PC-3 (cell line): Measurements from ENCODE around the gene CEP112. TPM values are rescaled to one million over a fixed set of nuclear protein-coding genes. Genes with fewer than 3 reads are reported as not detected.

Experiments used
- ATAC-seq: fragments of 200-7000 bp; cut with Tn5 transposase; 2 replicates; pipeline ENCODE4 v1.9.1; 2020; ENCODE audit warnings: mild to moderate bottlenecking, moderate library complexity
- BruUV-seq: library from RNA; stranded (reverse); fragments of 400-500 nt; replicated peaks from 2 replicates; lab custom pipeline; 2021; lab: Mats Ljungman, UMichigan
- CTCF ChIA-PET: fragments of 300-600 bp; sonication (Branson Sonifier 250); formaldehyde crosslinking; loops from one replicate; lab custom pipeline; 2022; ENCODE audit warnings: antibody characterized with exemption; lab: Charles Lee
- POLR2A ChIA-PET: fragments of 300-600 bp; sonication (Branson Sonifier 250); formaldehyde crosslinking; loops from one replicate; lab custom pipeline; 2022; ENCODE audit warnings: antibody characterized with exemption; ENCODE audit not compliant: unreplicated experiment; lab: Charles Lee
- DNase-seq: peaks from one replicate; pipeline ENCODE4 v3.0.0-alpha.2; 2015
- H2AFZ ChIP-seq: fragments of 300-600 bp; sonication (generic); 2 replicates; pipeline ENCODE4 v1.6.0; 2016; ENCODE audit warnings: antibody characterized with exemption, low read length
- H3F3A ChIP-seq: fragments of 300-600 bp; sonication (generic); one replicate; pipeline ENCODE4 v1.6.0; 2017; ENCODE audit warnings: antibody characterized with exemption, low read length, control low read depth, mild to moderate bottlenecking; ENCODE audit not compliant: unreplicated experiment
- H3K27ac ChIP-seq: fragments of 300-600 bp; sonication (generic); 2 replicates; pipeline ENCODE4 v1.5.1; 2016; ENCODE audit warnings: mild to moderate bottlenecking, low read length
- H3K27me3 ChIP-seq: fragments of 300-600 bp; sonication (generic); 2 replicates; pipeline ENCODE4 v1.6.1; 2016; ENCODE audit warnings: low read length, mixed read lengths
- H3K36me3 ChIP-seq: fragments of 300-600 bp; sonication (generic); 2 replicates; pipeline ENCODE4 v1.6.1; 2016; ENCODE audit warnings: low read depth, mixed run types, low read length, mixed read lengths
- H3K4me1 ChIP-seq: fragments of 300-600 bp; sonication (generic); 2 replicates; pipeline ENCODE4 v1.5.1; 2016; ENCODE audit warnings: low read length; ENCODE audit not compliant: insufficient read depth
- H3K4me2 ChIP-seq: fragments of 300-600 bp; sonication (generic); 2 replicates; pipeline ENCODE4 v1.6.0; 2016; ENCODE audit warnings: low read length
- H3K4me3 ChIP-seq: fragments of 300-600 bp; sonication (generic); 2 replicates; pipeline ENCODE4 v1.5.1; 2016; ENCODE audit warnings: mild to moderate bottlenecking, low read length, mixed read lengths
- H3K79me2 ChIP-seq: fragments of 300-600 bp; sonication (generic); 2 replicates; pipeline ENCODE4 v1.6.1; 2017; ENCODE audit warnings: low read length, mixed read lengths
- H3K9ac ChIP-seq: fragments of 300-600 bp; sonication (generic); 2 replicates; pipeline ENCODE4 v1.6.0; 2016; ENCODE audit warnings: mild to moderate bottlenecking, low read length
- H3K9me2 ChIP-seq: fragments of 300-600 bp; sonication (generic); replicated peaks from 2 replicates; pipeline ENCODE4 v1.6.1; 2016; ENCODE audit warnings: mixed run types, low read length, mixed read lengths
- H3K9me3 ChIP-seq: fragments of 300-600 bp; sonication (generic); 2 replicates; pipeline ENCODE4 v1.6.1; 2016; ENCODE audit warnings: low read length, mixed read lengths
- H4K20me1 ChIP-seq: fragments of 300-600 bp; sonication (generic); 2 replicates; pipeline ENCODE4 v1.6.1; 2016; ENCODE audit warnings: low read length, mixed read lengths
- EZH2 ChIP-seq: fragments of 300-600 bp; sonication (generic); IDR thresholded peaks from one replicate; pipeline ENCODE4 v1.6.1; 2017; ENCODE audit warnings: antibody characterized with exemption, mild to moderate bottlenecking, low read length; ENCODE audit not compliant: unreplicated experiment
- EZH2phosphoT487 ChIP-seq: fragments of 300-600 bp; sonication (generic); IDR thresholded peaks from 2 replicates; pipeline ENCODE4 v1.6.1; 2018; ENCODE audit warnings: mild to moderate bottlenecking, antibody characterized with exemption, low read length, borderline replicate concordance
- intact Hi-C: fragments of 100-400 bp; cut with micrococcal nuclease; formaldehyde crosslinking; loops from 2 replicates; pipeline ENCODE4 v1.9.0; 2023
- total RNA-seq: library from RNA; depleted of rRNA; stranded (reverse); fragments of >200 nt; gene quantifications from 2 replicates; pipeline ENCODE4 v1.2.3, GENCODE V29; 2014
- TF ChIP-seq, protein P1 (sequence below): fragments of 300-600 bp; sonication (generic); conservative IDR thresholded peaks from 2 replicates; pipeline ENCODE4 v1.5.1; 2017; ENCODE audit warnings: antibody characterized with exemption, low read depth, mild to moderate bottlenecking, low read length

CEP112 gene
- total RNA-seq, 1 experiment from 2014 or later: 6.5 TPM

DNA sequence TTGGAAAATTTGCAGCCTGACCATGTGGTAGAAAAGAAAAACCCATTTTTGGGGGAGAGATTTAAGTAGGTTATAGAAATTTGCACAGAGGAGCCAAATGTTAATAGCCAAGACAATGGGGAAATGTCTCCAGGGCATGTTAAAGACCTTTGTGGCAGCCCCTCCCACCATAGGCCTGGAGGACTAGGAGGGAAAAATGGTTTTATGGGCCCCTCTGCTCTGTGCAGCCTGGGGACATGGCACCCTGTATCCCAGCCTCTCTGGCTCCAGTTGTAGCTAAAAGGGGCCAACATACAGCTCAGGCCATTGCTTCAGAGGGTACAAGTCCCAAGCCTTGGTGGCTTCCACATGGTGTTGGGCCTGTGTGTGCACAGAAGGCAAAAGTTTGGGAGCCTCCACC is 384.6 kb downstream of the CEP112 start:
- no peak overlapping the region for H2AFZ ChIP-seq
- no TSS peak for BruUV-seq
- H3K27ac ChIP-seq: no peak overlapping the region
- no peaks in the 10 kb centered on the region; the same call in 1 of the 2 replicates for H3K36me3 ChIP-seq
- ATAC-seq (no peak), DNase-seq (no peak)
- no peak overlapping the region for H3K9ac ChIP-seq
- intact Hi-C loops: no loop called here
- TF ChIP-seq, protein P1, sequence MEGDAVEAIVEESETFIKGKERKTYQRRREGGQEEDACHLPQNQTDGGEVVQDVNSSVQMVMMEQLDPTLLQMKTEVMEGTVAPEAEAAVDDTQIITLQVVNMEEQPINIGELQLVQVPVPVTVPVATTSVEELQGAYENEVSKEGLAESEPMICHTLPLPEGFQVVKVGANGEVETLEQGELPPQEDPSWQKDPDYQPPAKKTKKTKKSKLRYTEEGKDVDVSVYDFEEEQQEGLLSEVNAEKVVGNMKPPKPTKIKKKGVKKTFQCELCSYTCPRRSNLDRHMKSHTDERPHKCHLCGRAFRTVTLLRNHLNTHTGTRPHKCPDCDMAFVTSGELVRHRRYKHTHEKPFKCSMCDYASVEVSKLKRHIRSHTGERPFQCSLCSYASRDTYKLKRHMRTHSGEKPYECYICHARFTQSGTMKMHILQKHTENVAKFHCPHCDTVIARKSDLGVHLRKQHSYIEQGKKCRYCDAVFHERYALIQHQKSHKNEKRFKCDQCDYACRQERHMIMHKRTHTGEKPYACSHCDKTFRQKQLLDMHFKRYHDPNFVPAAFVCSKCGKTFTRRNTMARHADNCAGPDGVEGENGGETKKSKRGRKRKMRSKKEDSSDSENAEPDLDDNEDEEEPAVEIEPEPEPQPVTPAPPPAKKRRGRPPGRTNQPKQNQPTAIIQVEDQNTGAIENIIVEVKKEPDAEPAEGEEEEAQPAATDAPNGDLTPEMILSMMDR: no peak
- no peak for TF ChIP-seq EZH2
- no peak for TF ChIP-seq EZH2phosphoT487
- H3F3A ChIP-seq: no peaks in the 10 kb centered on the region
- H3K4me3 ChIP-seq: no peak overlapping the region
- no peak overlapping the region for H3K4me2 ChIP-seq
- H3K9me3 ChIP-seq: peaks cover 2% of the 10 kb centered on the region
- no peaks in the 10 kb centered on the region for H3K79me2 ChIP-seq
- no peaks in the 10 kb centered on the region; the same call in 1 of the 2 replicates for H3K9me2 ChIP-seq
- ChIA-PET POLR2A (no interaction called here), CTCF (no interaction called here)
- H4K20me1 ChIP-seq: no peaks in the 10 kb centered on the region
- H3K4me1 ChIP-seq: no peaks in the 10 kb centered on the region
- no peaks in the 10 kb centered on the region for H3K27me3 ChIP-seq

DNA sequence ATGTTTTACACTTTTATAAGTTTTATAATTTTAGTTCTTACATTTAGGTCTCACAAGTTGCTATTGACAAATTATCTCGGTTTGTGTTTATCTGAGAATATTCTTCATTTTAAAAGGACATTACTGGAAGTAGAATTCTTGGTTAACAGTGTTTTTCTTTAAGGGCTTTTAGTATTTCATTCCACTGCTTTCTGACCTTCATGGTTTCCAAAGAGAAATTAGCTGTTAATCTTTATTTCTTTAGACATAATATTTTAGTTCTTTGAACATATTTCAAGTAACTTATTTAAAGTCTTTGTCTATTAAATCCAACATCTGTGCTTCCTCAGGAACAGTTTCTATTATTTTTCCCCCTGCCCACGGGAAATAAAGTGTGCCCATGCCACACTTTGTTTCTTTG is 390.4 kb downstream of the CEP112 start:
- no peak for DNase-seq
- intact Hi-C loops: no loop called here
- no peaks in the 10 kb centered on the region for H3K9me2 ChIP-seq
- ChIA-PET POLR2A (no interaction called here), CTCF (no interaction called here)
- no peak for ATAC-seq
- no peaks in the 10 kb centered on the region for H3K4me1 ChIP-seq
- no peak overlapping the region for H2AFZ ChIP-seq
- TF ChIP-seq, protein P1: no peak
- TF ChIP-seq EZH2 (no peak), EZH2phosphoT487 (no peak)
- peaks cover 24% of the 10 kb centered on the region for H3K9me3 ChIP-seq
- H4K20me1 ChIP-seq: no peaks in the 10 kb centered on the region
- H3K27ac ChIP-seq: no peak overlapping the region
- no peak overlapping the region for H3K4me3 ChIP-seq
- no peaks in the 10 kb centered on the region for H3F3A ChIP-seq
- no peaks in the 10 kb centered on the region for H3K79me2 ChIP-seq
- H3K27me3 ChIP-seq: no peaks in the 10 kb centered on the region
- BruUV-seq: no TSS peak
- no peak overlapping the region for H3K9ac ChIP-seq
- H3K4me2 ChIP-seq: no peak overlapping the region
- no peaks in the 10 kb centered on the region; the same call in 1 of the 2 replicates for H3K36me3 ChIP-seq

DNA sequence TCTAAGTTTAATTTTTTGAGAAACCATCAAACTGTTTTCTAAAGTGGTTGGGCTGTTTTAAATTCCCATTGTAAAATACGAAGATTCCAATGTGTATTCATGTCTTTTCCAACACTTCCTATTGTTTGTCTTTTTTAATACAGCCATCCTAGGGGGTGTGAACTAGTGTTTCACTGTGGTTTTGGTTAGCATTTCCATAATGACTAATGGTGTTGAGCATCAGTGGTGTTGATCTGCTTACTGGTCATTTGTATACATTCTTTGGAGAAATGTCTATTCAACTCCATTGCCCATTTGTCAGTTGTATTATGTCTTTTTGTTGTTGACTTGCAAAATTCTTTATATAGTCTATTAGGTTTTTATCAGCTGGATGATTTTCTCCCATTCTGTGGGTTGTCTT is 391.3 kb downstream of the CEP112 start:
- no peaks in the 10 kb centered on the region for H3K27me3 ChIP-seq
- no peak overlapping the region for H3K4me3 ChIP-seq
- no peaks in the 10 kb centered on the region for H3K9me2 ChIP-seq
- no peak overlapping the region for H2AFZ ChIP-seq
- H3K9me3 ChIP-seq: peaks cover 24% of the 10 kb centered on the region
- H3K79me2 ChIP-seq: no peaks in the 10 kb centered on the region
- H3K4me1 ChIP-seq: no peaks in the 10 kb centered on the region
- intact Hi-C loops: no loop called here
- no peak overlapping the region for H3K4me2 ChIP-seq
- TF ChIP-seq EZH2 (no peak), EZH2phosphoT487 (no peak)
- TF ChIP-seq, protein P1: no peak
- H3K9ac ChIP-seq: no peak overlapping the region
- no TSS peak for BruUV-seq
- CTCF ChIA-PET: no interaction called here
- POLR2A ChIA-PET: no interaction called here
- no peaks in the 10 kb centered on the region; the same call in 1 of the 2 replicates for H3K36me3 ChIP-seq
- H3F3A ChIP-seq: no peaks in the 10 kb centered on the region
- DNase-seq (no peak), ATAC-seq (no peak)
- H4K20me1 ChIP-seq: no peaks in the 10 kb centered on the region
- H3K27ac ChIP-seq: no peak overlapping the region
